Stimulated activated CD4-positive, alpha-beta T cell treated with anti-CD3 and anti-CD28 coated beads, Interleukin-2, amount 100 ng/mL, for 24 hours (primary cell): ENCODE results near the gene NIBAN1.
A peak's percentile ranks its signal among the peaks of the same experiment; 100 is the strongest.
"Not testable (repeated sequence)": the region's sequence is repeated elsewhere in the genome, so short reads cannot be mapped to it uniquely, and the experiment has no call there.

ENCODE experiments used
- DNase-seq, 2 donors: peaks; one replicate each; pipeline ENCODE4 v3.0.0-alpha.2; 2020

The NIBAN1 gene, protein sequence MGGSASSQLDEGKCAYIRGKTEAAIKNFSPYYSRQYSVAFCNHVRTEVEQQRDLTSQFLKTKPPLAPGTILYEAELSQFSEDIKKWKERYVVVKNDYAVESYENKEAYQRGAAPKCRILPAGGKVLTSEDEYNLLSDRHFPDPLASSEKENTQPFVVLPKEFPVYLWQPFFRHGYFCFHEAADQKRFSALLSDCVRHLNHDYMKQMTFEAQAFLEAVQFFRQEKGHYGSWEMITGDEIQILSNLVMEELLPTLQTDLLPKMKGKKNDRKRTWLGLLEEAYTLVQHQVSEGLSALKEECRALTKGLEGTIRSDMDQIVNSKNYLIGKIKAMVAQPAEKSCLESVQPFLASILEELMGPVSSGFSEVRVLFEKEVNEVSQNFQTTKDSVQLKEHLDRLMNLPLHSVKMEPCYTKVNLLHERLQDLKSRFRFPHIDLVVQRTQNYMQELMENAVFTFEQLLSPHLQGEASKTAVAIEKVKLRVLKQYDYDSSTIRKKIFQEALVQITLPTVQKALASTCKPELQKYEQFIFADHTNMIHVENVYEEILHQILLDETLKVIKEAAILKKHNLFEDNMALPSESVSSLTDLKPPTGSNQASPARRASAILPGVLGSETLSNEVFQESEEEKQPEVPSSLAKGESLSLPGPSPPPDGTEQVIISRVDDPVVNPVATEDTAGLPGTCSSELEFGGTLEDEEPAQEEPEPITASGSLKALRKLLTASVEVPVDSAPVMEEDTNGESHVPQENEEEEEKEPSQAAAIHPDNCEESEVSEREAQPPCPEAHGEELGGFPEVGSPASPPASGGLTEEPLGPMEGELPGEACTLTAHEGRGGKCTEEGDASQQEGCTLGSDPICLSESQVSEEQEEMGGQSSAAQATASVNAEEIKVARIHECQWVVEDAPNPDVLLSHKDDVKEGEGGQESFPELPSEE

DNA sequence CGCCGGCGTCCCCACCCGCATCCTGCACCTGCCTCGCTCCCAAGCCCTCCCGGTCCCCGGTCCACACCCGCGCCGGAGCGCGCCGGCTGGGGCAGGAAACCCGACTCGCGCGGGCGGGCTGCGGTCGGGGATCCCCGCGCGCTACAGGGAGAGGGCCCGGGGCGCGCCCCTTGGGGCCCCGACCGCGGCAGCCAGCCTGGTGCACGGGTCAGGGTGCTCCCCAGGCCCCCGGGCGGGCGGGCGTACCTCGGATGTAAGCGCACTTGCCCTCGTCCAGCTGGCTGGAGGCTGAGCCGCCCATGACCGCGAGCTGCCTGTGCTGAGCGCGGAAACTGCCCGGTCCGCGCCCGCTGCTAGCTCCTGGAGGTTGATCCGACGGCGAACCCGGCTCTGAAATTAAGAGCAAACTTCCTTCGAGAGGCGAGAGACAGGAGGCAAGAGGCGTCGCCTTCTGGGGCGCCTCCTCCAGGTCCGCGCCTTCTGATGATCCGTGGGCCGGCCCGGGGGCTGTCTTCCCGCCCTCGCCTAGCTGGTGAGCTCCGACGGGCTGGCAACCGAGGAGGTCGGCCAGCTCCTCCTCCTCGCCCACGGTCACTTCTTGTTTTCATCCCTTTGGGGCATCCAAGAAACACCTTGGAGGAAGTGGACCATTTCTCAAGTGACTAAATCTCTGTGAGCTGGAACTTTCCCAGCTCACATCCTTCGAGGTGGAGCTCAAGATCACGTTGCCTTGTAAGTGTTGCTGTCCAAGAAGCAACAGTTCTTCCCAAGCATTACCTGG, at the start of gene NIBAN1:
Gene NIBAN1 (minus strand): TSS at position 453 of the 781 bp plus-strand sequence. CDS start 152 bp downstream, at position 301.
- DNase-seq: peak; percentile 65 to 70

DNA sequence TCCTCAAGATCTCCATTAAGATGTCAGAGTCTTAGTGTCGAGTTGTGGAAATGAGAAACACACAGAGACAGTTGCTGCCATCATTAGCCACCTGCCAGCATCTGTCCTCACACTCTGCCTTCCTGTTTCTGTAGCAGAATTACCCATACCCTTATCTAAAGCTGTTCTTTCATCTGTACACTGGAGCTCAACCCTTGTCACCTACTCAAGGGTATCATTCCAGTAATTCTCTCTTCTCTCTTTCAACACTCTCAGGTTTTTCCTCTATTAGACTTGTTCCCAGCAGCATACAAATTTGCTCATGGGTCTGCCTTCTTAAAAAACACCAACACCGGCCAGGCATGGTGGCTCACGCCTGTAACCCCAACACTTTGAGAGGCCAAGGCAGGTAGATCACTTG, 43.7 kb upstream of the NIBAN1 start:
- DNase-seq: no peak

DNA sequence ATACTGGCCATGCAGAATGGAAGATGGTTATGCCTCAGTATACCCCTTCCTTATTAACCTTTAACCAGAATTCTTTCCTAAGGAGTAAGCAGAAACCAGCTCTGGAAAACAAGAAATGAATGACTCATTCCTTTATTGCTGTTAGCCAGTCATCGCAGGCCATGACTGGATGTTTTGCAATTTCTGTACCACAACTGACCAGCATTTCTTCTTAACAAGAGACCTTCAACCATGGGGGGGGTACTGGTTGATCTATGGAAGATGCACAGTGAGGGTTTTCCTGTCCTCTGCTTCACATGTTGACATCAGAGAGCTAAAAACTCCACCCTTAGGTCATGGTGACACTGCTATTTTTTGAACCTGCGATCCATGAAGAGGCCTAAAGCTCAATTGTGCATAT, 43.0 kb upstream of the NIBAN1 start:
- no peak for DNase-seq

DNA sequence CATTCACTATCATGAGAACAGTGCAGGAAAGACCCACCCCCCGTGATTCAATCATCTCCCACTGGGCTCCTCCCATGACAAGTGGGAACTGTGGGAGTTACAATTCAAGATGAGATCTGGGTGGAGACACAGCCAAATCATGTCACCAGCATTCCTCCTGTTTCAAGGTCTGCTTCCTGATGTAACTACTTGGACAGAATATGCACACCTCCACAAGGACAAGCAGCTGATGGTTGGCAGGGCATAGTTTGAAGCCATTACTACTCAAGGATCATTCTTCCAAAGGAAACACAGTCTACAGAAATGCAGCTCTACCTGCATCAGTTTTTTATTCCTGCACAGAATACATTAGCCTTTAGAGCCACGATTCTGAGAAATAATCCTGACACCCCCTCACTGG, 42.6 kb upstream of the NIBAN1 start:
- DNase-seq: no peak

DNA sequence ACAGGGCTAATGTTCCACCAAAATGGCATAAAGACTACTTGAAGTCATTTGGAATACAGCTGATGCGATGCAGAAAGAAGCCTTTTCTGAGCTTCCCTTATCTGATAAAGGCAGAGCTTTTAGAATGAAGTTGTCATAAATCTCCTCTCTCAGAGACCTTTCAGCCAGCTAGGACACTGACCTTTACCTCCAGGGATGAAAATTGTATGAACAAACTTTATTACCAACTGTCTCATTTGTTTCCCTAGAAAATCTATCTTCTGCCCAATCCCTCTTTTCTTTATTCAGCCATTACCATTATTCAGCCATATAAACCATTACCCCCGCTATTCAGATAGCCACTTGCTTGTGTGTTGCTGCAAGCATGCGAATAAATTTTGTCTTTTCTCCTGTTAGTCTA, 41.3 kb upstream of the NIBAN1 start:
- DNase-seq: no peak

DNA sequence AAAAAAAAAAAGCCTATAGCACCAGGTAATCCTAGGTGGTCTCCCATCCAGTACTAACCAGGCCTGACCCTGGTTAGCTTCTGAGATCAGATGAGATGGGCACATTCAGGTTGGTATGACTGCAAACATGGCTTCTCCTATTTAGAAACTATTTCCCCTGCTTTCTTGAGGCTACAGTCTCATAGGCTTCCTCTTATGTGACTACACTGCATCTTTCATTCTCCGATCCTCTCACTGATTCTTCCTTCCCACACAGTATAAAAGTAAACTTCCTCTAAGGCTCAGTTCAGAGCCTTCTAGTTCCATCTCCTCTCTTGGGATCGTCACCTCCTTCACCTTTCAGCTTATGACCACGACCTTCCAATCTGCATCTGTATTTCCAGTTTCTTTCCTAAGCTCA, 40.6 kb upstream of the NIBAN1 start:
- DNase-seq: no peak

DNA sequence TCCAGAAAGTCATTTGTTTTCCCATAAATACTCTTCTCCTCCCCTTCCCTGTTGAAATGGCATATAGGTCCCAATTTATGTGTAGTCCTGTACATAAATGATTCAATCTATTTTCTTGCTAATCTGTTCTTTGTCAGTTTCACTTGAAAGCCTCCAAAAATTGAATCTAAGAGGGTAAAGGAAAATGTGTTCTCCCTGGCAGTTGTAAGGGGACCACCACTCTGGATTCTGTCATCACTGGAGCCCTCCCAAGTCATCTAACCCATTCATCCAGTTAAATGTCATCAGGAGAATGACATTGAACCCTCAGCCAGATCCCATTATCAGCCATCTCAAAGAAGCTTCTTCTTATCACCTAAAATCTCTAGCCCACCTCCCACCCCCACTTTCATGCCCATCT, 36.1 kb upstream of the NIBAN1 start:
- DNase-seq: no peak

DNA sequence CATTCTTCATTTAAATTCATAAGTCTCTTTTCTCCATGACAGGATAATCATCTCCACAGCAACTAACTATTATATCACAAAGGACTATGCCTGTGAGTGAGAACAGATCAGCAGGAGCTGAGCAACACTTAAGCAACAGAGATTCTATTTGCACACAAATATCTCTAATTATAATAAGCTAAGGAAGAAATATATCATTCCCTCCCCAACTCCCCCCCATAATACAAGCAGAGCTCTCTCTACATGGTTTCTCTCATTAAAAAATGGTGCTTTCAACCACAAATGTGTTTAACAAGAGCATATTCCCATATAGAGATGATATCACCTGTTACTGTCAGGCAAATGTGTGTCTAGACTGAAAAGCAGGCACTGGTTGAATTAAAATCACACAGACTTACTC, 34.5 kb upstream of the NIBAN1 start:
- no peak for DNase-seq

DNA sequence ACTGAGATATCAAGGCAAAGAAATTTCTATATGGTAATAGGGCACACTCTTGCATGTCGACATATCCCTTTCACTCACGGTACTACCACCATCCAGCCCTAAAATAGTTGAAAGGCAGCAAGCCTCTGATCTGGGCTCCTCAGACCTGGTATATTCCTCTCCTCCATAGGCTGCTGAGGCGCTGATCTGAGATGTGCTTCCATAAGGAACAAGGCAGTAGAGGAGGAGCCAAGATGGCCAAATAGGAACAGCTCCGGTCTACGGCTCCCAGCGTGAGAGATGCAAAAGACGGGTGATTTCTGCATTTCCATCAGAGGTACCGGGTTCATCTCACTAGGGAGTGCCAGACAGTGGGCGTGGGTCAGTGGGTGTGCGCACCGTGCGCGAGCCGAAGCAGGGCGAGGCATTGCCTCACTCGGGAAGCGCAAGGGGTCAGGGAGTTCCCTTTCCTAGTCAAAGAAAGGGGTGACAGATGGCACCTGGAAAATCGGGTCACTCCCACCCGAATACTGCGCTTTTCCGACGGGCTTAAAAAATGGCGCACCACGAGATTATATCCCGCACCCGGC, 27.1 kb upstream of the NIBAN1 start:
- DNase-seq: not testable (repeated sequence)

DNA sequence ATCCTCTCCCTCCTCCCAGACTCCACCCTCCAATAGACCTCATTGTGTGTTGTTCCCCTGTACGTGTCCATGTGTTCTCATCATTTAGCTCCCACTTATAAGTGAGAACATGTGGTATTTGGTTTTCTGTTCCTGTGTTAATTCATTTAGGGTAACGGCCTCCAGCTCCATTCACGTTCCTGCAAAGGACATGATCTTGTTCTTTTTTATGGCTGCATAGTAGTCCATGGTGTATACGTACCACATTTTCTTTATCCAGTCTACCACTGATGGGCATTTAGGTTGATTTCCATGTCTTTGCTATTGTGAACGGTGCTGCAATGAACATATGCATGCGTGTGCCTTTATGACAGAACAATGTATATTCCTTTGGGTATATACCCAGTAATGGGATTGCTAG, 25.7 kb upstream of the NIBAN1 start:
- DNase-seq: not testable (repeated sequence)

DNA sequence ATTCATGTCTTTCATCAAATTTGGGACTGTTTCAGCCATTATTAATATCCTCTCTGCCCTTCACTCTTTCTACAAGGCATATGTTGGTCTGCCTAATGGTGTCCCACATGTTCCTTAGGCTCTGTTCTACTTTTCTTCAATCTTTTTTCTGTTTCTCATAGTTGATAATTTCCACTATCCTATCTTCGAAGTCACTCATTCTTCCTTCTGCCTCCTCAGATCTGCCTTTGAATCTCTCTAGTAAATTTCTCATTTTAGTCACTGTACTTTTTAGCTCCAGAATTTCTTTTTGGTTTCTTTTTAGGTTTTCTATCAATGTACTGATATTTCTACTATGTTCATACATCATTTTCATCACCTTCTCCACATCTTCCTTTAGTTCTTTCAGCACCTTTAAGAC, 20.0 kb upstream of the NIBAN1 start:
- no peak for DNase-seq

DNA sequence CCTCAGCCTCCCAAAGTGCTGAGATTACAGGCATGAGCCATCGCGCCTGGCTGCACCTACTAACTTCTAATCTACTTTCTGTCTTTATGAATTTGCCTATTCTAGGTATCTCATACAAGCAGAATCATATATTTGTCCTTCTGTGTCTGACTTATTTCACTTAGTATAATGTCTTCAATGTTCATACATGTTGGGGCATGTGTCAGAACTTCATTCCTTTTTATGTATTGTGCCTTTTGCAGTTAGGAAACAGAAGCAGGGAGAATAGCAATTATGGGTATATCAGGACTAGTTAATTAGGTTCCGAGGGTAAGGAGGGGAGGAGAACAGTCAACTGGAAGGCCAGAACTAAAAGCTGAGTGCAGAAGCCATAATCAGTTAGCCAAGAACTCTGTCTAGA, 18.0 kb upstream of the NIBAN1 start:
- no peak for DNase-seq

DNA sequence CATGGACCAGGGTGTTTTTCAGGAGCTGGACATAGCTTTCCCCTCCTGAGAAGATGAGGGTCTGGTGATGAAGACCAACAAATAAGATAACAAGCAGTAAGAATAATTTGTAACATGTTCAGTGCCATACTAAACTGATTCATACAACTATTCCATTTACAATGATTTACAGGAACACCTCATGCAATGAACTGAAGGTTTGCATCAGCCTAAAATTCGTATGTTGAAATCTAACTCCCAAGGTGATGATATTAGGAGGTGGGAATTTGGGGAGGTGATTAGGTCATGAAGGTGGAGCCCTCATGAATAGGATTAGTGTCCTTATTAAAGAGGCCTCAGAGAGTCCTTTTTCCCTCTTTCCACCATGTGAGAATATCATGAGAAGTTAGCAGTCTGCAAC, 15.9 kb upstream of the NIBAN1 start:
- no peak for DNase-seq

DNA sequence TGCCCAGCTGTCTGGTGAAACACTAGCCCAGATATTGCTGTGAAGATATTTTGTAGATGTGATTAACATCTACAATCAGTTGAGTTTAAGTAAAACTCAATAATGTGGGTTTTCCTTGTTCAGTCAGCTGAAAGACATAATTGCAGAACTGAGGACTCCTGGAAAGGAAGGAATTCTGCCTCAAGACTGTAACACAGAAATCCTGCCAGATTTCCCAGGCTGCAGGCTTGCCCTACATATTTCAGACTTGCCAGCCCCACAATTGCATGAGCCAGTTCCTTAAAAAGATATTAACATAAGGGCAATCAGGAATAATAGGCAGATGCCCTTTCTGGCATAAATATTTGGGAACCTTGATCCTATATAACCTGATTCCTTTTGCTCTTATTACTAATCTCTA, 14.2 kb upstream of the NIBAN1 start:
- no peak for DNase-seq

DNA sequence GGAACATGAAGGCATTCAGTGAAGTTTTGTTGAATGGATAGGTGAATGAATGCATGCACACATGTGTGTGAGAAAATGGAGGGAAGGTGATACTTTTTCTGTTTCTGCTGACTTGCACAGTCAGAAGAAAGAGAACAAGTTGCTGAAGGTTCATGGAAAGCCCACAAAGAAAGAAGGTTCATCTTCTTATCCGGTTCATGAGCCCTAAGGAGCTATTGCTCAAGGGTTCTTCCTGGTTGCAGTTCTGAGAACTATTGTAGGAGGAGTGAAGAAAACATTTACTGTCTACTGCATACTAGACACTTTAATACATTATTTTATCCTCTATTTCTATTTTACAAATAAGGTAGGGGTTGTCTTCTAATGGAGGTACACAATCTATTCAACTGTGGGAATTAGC, 13.4 kb upstream of the NIBAN1 start:
- DNase-seq: no peak

DNA sequence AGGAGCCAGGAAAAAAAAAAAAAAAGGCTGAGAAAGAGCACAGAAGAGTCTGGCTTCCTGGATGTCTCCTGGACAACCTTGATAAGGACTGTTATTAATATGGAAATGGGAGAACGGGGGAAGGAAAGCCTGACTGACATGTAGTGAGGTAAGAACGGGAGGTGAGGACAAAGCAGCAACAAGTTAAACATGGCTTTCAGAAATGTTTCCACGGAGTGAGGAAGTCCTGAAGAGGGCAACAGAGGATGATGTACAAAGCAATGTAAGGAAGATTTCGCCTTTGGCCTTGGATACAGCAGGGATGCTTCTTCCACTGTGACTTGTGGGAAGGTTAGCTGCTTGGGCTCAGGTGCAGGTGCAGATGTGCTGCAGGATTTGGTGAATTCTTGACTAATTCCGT, 11.9 kb upstream of the NIBAN1 start:
- no peak for DNase-seq

DNA sequence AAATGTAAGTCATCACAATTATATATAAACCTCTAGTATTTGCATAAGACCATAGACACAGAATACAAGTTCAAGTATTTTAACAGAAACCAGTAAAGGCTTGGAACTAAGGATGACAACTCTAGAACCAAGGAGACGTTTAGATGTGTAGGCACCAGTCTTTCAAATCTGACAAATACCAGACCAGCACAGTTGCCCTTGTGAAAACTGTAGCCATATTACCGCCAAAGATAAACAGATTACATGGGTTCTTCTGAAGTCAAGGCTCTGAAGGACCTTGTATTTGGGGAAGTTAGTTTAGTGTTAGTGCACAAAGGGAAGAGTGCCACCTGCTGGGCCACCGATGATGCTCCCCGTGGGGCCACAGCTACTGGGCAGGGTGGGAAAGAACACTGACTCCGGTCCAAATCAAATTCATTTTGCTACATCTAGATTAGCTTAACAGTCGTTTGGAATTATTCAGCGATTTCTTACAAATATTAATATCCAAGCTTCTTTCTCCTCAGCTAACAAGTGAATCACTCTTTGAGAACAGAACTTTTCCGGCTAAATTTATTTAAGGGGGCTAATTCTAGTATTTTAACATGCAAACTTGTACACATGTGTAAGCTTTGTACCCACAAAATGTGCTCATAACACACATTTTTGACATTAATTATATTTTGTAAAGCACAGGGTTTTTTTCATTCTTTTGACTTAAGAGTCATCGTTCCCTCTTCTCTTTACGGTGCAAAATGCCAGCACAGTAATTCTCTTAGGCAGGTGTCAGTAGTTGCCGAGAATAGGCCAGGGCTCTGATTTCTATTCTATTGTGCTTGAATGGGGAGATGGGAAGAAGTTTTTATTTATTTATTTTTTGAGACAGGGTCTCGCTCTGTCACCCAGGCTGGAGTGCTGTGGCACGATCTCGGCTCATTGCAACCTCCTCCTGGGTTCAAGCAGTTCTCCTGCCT, 8.0 kb upstream of the NIBAN1 start:
- DNase-seq: peak; percentile 79

DNA sequence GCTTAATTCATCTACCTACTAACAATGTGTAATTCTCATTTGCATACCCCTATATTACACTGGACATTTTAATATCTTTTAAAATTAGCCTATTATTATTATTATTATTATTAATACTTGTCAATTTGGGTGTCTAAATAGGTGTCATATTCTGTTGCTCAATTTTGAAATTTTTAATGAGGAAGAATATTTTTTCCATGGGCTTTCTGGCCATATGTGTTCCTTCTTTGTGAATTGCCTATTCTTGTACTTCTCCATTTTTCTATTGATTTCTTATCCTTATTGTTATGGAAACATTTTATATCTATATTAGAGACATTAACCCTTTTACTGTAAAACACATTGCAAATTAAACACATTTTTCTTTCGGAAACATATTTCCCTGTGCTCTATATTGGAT, 6.4 kb upstream of the NIBAN1 start:
- DNase-seq: no peak

DNA sequence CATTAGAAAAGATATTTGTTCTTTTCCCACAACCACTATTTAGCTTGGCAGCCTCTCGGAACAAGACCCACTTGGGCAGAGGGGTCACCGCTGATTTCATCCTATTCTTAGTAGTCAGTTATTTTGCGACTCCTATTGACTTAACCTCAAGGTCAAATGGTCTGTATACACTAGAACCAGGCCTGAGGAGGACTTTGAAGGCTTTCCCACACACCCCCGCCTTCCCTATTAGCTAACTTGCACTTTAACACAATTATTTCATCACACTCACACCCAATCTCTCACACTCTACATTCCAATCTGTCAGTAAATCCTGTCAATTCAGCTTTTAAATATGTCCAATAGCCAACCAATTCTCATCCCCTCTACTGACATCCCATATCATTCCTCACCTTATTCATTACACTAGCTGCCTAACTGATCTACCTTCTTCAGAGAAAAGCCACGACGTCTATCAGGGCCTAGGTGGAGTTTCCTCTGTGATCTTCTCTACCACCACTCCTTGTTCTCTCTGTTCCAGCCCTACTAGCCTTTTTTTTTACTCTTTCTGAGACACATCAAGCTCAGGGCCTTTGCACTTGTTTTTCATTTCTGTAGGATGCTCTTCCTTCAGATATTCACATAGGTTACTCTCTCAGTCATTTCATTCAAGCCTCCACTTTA, 1.0 kb upstream of the NIBAN1 start:
- DNase-seq: no peak

DNA sequence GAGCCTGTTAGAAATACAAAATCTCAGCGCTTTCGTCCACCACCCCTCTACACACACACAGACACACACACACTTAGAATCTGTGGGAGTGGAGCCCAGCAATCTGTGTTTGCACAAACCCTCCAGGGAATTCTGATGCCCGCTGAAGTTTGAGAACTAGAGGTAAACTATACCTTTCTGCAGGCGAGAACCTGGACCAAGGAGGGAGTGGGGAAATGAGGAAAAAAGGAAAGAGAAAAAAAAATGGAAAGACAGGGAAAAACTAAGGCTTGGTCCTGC, 468 bp upstream of the NIBAN1 start:
- no peak for DNase-seq
